HG02763 (cell line): ENCODE measurements around the gene IL6R.
"Not testable (repeated sequence)": the region's sequence is repeated elsewhere in the genome, so short reads cannot be mapped to it uniquely, and the experiment has no call there.

Experiments used
- ATAC-seq: cut with Tn5 transposase; IDR thresholded peaks from one replicate; pipeline ENCODE4 v1.9.1; 2021; ENCODE audit warnings: mild to moderate bottlenecking, moderate library complexity; ENCODE audit not compliant: unreplicated experiment

IL6R gene

DNA sequence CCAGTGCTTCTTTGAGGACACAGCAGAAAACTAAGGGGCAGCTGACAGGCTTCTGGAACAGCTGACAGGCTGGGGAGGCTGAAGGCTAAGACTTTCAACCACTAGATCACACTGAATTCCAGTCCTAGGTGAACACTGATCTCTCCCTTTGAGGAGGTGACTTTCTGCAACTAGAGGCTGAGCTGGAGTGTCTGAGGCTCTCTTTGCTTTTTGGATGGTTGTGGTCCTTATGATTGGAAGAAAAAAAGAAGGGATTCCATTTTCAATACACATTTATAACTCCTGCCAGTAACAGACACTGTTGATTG lies 1.4 kb downstream of the IL6R start:
- no peak for ATAC-seq

GRCh38 chr1:154406886-154407197 lies 1.7 kb downstream of the IL6R start:
- no peak for ATAC-seq

DNA sequence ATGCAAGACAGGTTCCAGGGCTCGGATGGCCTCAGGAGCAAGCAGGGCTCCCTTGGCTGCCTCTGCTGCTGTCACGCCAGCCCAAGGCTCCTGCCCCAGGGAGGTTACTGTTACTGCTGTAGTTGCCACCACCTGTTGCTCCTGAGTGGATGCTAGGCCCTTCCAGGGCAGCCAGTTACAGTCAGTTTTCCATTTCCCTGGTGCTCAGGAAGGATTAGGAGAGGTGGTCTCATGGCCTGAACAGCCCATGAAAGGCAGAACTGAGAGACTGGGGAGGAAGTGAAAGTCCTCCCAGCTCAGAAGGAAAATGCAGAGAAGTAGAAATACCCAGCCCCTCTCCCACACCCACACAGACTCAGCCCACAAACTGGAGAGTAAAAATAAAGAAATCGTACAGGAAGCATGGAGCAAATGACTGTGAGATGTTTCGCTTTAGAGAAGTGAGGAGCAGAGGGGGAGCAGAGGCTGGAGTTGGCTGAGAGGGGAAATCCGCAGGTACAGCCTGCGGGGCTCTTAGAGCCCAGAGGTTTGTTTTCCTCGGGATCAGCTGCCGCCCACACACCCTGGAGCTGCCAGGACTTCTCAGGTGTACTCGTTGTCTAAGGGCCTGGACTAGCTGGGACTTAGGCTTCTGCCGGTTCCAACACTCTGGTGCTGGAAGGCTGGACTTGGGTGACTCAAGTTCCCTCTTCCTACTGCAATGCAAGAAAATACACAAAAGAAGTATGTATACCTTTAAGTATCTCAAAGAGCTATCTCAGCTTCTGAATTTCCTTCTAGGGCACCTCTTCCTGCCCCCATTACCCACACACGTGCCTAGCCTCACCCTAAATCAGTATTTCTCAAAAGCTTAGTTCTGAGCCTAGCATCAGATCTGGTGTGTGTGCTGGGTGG lies 2.3 kb downstream of the IL6R start:
- peak; percentile 30 for ATAC-seq

- ATAC-seq = no peak
These were observed 3.1 kb downstream of the IL6R start for GRCh38 chr1:154408174-154408777.

- ATAC-seq = no peak
These were observed 5.2 kb downstream of the IL6R start for GRCh38 chr1:154410185-154410827.

DNA sequence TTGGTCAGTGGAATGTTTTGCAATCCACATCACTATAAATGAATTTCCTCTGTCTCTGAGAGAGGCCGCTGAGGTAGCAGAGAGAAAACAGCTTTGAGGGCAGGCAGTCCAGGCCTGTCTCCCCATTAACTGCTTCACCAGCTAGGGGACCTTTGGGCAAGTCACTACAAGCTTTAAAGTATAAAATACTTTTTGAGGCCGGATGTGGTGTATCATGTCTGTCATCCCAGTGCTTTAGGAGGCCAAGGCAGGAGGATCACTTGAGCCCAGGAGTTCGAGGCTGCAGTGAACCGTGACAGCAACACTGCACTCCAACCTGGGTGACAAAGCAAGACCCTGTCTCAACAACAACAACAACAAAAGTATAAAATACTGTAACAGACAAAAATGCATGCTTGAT lies 6.4 kb downstream of the IL6R start:
- no peak for ATAC-seq

- no peak for ATAC-seq
These were observed 8.1 kb downstream of the IL6R start for GRCh38 chr1:154413177-154413783.

GRCh38 chr1:154414606-154415005 lies 9.5 kb downstream of the IL6R start:
- no peak for ATAC-seq

DNA sequence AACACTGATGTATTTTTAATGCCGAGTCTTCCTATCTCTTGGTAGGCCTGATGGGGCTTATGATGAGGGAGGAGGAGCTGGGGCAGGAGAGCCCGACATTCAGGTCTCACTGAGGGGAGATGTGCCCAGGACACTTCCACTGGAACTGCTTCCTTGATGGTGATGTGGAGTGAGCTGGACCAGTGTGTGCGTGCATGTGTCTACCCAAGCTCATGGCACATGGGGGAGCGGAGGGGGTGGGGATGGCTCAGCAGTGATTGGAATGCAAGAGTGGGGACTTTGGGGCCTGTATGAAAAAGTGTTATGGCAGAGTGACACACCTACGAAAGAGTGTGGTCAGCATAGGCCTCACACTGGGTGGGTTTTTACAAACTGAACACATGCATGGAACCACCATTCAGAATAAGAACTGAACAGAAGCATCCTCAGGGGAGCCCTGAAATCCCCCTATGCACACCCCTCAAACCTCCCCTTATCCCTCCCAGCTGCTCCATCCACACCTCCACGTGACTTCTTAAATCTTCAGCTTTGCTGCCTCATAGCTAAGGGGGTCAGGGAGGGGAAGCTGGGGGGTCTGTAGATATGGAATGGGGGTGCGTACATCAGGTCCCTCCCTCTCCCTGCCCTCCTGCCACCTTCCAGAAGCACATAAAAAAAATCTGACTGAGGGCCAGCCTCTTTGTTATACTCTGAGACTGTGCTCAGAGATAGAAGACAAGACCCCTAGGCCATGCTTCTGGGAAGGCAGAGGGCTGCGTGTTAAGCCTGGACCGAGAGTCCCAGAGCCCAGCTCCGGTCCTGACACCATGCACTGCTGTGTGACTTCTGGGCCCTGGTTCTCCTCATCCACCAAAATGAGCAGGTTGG lies 11.6 kb downstream of the IL6R start:
- ATAC-seq = no peak

DNA sequence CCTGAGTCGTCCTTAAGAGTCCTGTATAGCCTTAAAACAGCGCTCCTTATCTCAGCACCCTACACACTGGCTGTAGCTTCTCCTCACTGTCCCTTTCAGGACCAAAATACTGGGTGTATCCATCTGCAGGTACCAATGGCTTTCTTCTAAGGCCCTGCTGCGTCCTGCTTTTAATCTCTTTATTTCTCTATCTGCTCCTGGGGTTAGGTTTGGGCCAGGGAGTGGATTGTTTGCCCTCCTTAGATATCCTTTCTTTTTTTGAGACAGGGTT lies 12.1 kb downstream of the IL6R start:
- ATAC-seq = no peak

DNA sequence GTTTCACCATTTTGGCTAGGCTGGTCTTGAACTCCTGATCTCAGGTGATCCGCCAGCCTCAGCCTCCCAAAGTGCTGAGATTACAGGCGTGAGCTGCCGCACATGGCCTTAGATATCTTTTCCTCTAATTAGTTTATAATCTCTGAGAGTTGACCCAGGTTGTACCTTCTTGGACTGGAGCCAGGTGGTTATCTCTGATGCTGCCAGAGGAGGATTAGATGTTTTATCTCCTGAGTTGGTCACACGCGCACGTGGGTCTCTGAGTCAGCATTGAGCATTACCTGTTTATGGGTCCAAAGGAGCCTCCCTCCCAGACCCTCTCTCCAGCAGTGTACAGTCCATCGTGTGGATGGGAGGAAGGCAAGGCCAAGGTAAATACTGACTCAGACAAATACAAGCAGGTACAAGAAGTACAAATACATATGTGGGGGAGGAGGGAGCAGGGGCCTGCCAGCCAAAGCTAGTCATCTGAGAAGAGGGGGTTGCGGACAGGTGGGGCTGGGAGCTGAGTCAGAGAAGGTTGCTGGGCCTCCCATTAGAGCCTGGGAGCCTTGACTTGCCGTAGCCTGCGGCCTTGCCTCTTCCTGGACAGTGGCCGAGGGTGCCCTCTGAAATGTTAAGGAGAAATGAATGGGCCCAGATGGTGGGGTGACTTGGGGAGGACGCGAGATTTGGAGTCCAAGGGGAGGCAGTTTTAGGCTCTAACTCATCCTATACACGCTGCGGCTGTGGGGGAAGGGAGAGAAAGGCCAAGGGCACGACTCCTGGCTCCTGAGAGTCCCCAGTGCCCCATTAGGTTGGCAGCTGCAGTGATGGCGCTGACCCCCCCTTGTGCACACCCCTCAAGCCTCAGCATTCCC lies 13.1 kb downstream of the IL6R start:
- ATAC-seq = no peak

DNA sequence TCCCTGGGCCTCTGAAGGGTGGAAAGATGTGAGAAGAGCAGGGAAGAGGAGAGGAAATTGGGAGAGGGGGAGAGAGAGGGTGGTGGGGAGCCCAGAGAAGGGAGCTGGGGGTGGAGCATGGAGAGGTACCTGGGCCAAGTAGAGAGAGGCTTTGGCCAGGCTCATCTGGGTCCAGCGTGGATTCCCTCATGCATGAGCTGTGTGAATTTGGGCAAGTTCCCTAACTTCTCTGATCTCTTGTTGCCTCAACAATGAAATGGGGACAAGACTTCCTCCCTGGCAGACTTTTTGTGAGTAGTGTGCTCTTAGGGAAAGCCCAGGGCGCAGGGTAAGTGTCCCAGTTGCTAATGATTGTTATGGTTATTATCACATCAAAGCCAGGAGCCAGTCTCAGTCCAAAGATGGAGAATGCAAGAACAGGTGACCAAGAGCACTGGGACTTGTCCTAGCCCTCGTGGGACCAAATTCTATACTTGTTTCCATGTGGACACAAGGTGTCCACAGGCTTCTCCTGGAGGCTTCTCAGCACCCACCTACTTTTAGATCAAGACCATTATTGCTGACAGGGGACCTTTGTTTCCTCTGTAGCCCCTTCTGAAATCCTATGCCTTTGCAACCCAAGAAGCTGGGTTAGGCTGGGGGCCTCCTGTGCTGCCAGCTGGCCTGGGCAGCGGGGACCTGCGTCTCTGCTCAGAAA lies 13.9 kb downstream of the IL6R start:
- ATAC-seq = no peak

GRCh38 chr1:154419620-154420571 lies 14.8 kb downstream of the IL6R start:
- ATAC-seq = no peak

GRCh38 chr1:154420961-154421924 lies 16.1 kb downstream of the IL6R start:
- ATAC-seq = no peak

DNA sequence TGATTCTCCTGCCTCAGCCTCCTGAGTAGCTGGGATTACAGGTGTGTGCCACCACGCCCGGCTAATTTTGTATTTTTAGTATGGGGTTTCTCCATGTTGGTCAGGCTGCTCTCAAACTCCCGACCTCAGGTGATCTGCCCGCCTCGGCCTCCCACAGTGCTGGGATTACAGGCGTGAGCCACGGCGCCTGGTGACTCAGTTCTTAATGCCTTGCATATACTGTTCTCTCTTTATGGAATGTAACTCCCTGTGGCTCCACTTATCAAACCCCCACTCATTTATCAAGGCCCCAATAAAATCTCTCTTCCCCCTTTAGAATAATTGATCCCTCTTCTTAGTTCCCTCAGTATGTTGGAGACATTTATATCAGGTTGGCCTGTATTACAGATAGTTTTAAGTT lies 16.9 kb downstream of the IL6R start:
- not testable (repeated sequence) for ATAC-seq

DNA sequence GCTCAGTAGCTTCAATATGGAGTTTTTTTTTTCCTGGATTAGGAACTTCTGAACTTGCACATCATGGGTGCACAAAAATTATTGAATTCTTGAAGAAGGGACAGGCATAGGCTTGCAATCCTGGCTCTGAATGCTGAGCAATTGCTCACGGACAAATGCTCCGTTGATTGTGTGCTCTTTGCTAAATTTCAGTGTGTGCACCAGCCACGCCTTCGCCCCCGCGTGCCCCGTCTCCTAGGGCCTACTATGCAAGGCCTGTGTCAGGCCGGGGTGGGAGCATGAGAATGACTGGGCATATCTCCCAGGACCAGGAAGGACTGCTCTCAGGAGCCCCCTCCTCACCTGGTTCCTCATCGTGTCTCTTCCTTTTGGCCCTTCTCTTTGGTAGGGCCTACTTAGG lies 17.4 kb downstream of the IL6R start:
- no peak for ATAC-seq

DNA sequence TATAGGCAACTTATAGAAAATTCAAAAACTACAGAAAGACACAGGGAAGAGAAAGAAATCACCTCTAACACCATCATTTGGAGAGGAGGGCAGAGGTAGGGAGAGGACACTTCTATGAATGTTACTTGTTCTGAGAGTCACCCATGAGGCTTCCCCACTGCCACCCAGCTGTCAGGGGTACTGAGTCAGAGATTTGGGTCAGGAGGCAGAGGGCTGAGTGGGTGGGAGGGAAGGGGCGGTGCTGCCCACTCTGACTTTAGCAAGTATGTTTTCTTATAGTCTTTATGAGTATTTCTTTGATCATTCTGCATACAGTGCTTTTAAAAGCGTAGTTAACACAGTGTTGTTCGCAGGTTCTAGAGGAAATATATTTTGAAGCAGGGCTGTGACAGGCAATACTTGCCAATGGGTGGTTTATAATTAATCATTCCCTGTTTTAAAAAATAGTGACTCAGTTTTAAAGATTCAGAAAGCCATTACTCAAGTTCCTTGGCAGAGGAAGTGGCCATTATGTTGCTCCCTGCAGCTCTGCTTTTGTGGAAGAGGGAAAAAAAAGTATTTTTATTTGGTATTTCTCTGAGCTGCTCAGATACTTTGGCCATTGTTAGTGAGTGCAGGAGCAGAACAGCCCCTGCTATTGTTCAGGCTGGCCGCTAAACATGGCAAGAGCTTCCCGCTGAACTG lies 18.3 kb downstream of the IL6R start:
- ATAC-seq = no peak
